Brain microvascular endothelial cell (primary cell): Measurements from ENCODE around the gene SH3PXD2A.

ENCODE experiments used
- DNase-seq: peaks from one replicate; pipeline ENCODE4 v3.0.0-alpha.2; 2020
- H3K27ac ChIP-seq: fragments of 250-450 bp; sonication (Bioruptor Pico); 2 replicates; pipeline ENCODE4 v1.5.1; 2020; ENCODE audit warnings: mild to moderate bottlenecking, moderate library complexity
- H3K27me3 ChIP-seq: fragments of 250-450 bp; sonication (Bioruptor Pico); replicated peaks from 2 replicates; pipeline ENCODE4 v1.5.1; 2020; ENCODE audit warnings: mild to moderate bottlenecking
- H3K36me3 ChIP-seq: fragments of 250-450 bp; sonication (Bioruptor Pico); replicated peaks from 2 replicates; pipeline ENCODE4 v1.5.1; 2020; ENCODE audit warnings: mild to moderate bottlenecking
- H3K4me3 ChIP-seq: 2 replicates; pipeline ENCODE4 v1.5.1; 2011; ENCODE audit warnings: low read depth, mild to moderate bottlenecking, control low read depth, low read length, moderate library complexity
- CTCF ChIP-seq: IDR thresholded peaks from 2 replicates; pipeline ENCODE4 v1.5.1; 2011; ENCODE audit warnings: low read depth, mild to moderate bottlenecking, moderate library complexity, low read length, control low read depth, inconsistent platforms; ENCODE audit errors: missing control alignments
- in situ Hi-C: cut with HindIII; loops from 2 replicates; pipeline ENCODE4 v1.10.0; 2017; ENCODE audit warnings: low sequenced_read_pairs, low pct_ligation_motif_present

The SH3PXD2A gene

GRCh38 chr10:103545366-103545765 lies 310.0 kb downstream of the SH3PXD2A start:
- no peak for TF ChIP-seq CTCF
- Histone ChIP-seq H3K36me3 (no peaks in the 10 kb centered on the region), H3K27ac (no peak overlapping the region), H3K4me3 (no peak overlapping the region), H3K27me3 (peaks cover 60% of the 10 kb centered on the region)
- in situ Hi-C loops, result no loop called here
- DNase-seq, result no peak

- peaks cover 65% of the 10 kb centered on the region for H3K27me3 ChIP-seq
- no peak for DNase-seq
- TF ChIP-seq CTCF, result no peak
- no peaks in the 10 kb centered on the region for H3K36me3 ChIP-seq
- H3K27ac ChIP-seq, result no peak overlapping the region
- in situ Hi-C loops, result no loop called here
- H3K4me3 ChIP-seq, result no peak overlapping the region
Observed at GRCh38 chr10:103544657-103545310, 310.6 kb downstream of the SH3PXD2A start.
